Retina (tissue), 1 donor: ENCODE measurements around the gene HUS1B.

Source experiments
- DNase-seq: peaks from one replicate; pipeline ENCODE4 v3.0.0-alpha.2; 2016

HUS1B gene

GRCh38 chr6:620166-620565 lies 36.7 kb downstream of the HUS1B start:
- DNase-seq, result no peak

- DNase-seq, result no peak
Observed at GRCh38 chr6:617456-618100, 39.3 kb downstream of the HUS1B start.

DNA sequence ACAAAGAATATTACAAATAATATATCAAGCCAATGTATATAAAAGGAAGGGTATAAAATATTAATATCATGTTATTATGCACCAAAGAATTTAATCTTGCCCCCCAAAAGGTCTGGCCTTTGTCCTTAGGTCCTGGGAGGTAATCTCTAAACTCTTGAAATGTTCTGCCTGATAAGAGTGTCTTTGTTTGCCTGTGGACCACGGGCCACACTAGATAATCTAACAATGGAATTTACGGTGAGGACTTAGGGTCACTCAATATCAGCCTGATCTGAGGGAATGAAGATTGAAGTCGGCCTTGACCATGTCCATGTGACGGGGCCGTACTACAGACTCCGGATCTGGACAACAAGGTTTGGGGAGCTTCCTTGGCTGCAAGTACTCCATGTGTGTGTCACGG lies 42.9 kb downstream of the HUS1B start:
- DNase-seq, result no peak

DNA sequence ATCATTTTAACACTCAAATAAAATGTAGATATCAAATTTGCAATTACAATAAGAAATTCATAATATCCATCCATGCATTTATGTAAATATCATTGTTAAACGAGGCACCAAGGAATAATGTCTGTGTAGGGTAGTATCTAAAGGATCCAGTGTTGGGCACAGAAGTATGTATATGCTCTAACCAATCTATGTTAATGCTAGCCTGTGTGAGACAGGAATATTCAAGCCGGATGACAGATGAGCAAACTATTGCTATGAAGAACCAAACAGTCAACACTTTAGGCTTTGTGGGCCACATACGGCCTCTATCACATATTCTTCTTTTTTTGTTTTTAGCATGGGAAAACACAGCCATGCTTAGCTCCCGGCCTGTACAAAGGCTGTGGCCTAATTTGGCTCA lies 45.0 kb downstream of the HUS1B start:
- no peak for DNase-seq

DNA sequence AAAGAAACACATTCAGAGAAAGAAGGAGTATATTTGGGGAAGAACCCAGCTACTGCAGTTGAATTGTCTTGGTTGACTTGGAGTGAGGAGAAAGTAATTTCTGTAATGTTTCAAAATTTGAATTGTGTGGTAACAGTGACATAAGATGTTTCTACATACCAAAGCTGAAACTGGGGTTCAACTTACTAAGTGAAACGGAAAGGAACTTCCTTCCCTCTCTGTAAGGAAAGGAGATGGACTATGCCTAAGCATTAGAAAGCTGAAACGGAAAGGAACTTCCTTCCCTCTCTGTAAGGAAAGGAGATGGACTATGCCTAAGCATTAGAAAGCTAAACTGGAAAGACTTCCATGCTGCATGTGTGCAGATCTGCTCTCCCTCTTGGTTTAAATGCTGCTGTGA lies 46.0 kb downstream of the HUS1B start:
- DNase-seq, result no peak

DNA sequence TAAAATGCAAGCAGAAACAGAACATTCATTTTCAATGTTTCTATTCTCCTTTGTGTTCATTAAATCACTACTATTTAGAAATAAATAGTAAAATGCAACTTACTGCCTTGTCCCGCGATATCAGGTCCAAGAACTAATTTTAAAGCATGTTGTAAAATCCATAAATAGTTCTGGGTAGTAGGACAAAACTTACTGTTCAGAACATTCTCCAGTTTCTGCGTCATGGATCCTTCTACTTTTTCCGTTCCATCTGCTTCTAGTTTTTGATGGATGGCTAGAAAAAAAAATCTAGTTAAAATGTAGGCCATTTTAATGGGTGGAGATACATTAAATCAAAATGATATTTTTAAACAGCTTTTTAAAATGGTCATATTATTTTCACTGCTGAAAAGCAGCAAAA lies 47.0 kb downstream of the HUS1B start:
- DNase-seq, result no peak

DNA sequence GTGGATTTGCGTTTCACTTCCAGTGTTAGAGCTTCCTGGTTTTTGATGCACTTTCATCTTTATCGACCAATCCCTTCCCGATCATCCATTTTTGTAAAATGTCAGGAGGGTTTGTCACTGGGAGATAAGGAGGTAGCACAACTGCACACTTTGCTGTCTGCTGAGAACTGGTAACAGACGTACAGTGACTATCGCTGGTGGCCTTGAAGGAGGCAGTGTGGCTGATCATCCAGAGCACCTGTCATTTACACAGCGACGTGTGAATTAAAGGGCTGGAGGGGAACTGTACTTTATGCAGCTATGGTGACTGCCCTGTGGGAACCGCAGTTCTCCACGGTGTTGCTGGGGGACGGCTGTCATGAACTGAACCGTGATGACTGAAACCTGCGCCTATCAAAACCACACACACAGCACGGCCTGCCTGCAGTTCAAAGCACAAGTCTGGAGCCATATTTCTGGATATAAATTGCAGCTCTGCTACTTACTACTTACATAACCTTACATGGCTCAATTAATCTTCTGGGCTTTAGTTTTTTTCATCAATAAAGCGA lies 50.0 kb downstream of the HUS1B start:
- no peak for DNase-seq
